ENCODE results near the gene UBALD2.

The UBALD2 gene

GRCh38 chr17:76233588-76234353 is 31.4 kb upstream of the UBALD2 start:
- no peak for DNase-seq (ENCODE audit: extremely low read depth, low read depth)
- TF ChIP-seq, protein P1, sequence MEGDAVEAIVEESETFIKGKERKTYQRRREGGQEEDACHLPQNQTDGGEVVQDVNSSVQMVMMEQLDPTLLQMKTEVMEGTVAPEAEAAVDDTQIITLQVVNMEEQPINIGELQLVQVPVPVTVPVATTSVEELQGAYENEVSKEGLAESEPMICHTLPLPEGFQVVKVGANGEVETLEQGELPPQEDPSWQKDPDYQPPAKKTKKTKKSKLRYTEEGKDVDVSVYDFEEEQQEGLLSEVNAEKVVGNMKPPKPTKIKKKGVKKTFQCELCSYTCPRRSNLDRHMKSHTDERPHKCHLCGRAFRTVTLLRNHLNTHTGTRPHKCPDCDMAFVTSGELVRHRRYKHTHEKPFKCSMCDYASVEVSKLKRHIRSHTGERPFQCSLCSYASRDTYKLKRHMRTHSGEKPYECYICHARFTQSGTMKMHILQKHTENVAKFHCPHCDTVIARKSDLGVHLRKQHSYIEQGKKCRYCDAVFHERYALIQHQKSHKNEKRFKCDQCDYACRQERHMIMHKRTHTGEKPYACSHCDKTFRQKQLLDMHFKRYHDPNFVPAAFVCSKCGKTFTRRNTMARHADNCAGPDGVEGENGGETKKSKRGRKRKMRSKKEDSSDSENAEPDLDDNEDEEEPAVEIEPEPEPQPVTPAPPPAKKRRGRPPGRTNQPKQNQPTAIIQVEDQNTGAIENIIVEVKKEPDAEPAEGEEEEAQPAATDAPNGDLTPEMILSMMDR (IDR thresholded peaks at IDR 0.05; ENCODE audit: low read depth, low read length) = no peak

DNA sequence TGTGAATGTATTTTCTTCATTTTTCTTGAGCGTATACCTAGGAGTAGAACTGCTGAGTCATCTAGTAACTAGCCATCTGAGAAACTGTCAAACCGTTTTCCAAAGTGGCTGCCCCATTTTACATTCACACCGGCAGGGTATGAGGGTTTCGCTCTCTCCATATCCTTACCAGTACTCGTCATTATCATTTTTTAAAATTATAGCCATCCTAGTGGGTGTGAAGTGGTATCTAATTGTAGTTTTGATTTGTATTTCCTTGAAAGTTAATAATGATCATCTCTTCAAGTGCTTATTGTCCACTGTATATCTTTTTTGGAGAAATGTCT is 30.8 kb upstream of the UBALD2 start:
- TF ChIP-seq, protein P1 (IDR thresholded peaks at IDR 0.05; ENCODE audit: low read depth, low read length) = no peak
- no peak for DNase-seq (ENCODE audit: extremely low read depth, low read depth)

DNA sequence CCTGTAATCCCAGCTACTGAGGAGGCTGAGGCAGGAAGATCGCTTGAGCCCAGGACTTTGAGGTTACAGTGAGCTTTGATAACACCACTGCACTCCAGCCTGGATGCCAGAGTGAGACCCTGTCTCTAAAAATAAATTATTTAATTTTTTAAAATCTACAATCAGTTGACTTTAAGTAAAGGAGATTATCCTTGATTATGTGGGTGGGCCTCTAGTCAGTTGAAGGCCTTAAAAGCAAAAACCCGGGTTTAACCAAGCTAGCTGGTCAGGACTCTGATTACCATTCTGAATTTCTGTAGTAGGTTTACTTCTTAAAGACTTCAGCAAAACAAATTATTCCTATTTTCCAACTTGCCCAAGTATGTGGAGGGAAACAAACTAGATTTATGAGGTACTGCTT is 29.3 kb upstream of the UBALD2 start:
- TF ChIP-seq, protein P1 (IDR thresholded peaks at IDR 0.05; ENCODE audit: low read depth, low read length) = no peak
- DNase-seq (ENCODE audit: extremely low read depth, low read depth) = no peak

DNA sequence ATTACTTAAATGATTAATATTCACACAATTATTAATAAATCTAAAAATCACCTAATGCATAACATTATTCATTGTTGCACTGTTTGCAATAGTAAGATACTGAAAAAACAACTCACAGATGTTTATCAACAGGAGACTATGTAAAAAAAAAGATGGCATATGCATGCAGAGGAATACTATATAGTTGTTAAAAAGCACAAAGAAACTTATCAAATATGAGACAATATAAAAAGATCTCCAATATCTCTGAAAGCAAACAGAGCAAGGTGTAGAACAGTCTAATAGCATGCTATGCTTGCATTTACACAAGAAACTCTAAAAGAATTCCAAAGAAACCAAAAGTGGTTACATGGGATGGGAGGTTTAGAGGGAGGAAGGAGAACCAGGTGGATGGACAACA is 28.5 kb upstream of the UBALD2 start:
- TF ChIP-seq, protein P1 (IDR thresholded peaks at IDR 0.05; ENCODE audit: low read depth, low read length) = no peak
- DNase-seq (ENCODE audit: extremely low read depth, low read depth) = no peak

- no peak for DNase-seq (ENCODE audit: extremely low read depth, low read depth)
- TF ChIP-seq, protein P1 (IDR thresholded peaks at IDR 0.05; ENCODE audit: low read depth, low read length) = no peak
These were observed 27.3 kb upstream of the UBALD2 start for GRCh38 chr17:76237859-76238313.

DNA sequence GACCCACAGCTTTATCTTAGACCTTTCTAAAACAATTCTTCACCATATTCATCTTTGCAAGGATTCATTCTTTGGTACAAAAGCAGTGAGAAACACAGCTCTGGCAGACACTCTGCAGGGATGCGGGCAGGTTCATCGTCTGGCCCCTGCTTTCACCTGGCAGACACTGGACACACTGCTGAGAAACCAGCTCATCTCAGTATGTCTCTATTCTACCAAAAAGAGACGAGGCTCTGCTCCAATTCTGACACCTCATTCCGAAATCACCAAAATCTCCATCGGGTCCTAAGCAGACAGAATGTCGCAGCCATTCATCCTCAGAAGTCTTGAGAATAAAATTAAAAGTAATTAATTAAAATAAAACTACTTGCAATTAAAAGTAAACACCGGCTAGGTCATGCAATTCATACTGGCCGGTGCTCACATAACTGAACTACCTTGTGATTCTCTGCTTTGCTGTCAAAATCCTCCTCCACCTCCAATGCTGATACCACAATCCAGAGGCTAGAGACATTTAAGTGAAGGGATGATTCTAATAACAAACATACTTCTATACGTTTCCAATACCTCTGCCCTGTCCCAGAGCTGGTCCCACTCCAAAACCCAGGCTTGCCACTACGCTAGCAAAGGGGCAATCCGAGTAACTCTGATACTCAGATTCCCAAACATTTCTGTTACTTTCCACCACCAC is 26.2 kb upstream of the UBALD2 start:
- TF ChIP-seq, protein P1 (IDR thresholded peaks at IDR 0.05; ENCODE audit: low read depth, low read length) = no peak
- no peak for DNase-seq (ENCODE audit: extremely low read depth, low read depth)

DNA sequence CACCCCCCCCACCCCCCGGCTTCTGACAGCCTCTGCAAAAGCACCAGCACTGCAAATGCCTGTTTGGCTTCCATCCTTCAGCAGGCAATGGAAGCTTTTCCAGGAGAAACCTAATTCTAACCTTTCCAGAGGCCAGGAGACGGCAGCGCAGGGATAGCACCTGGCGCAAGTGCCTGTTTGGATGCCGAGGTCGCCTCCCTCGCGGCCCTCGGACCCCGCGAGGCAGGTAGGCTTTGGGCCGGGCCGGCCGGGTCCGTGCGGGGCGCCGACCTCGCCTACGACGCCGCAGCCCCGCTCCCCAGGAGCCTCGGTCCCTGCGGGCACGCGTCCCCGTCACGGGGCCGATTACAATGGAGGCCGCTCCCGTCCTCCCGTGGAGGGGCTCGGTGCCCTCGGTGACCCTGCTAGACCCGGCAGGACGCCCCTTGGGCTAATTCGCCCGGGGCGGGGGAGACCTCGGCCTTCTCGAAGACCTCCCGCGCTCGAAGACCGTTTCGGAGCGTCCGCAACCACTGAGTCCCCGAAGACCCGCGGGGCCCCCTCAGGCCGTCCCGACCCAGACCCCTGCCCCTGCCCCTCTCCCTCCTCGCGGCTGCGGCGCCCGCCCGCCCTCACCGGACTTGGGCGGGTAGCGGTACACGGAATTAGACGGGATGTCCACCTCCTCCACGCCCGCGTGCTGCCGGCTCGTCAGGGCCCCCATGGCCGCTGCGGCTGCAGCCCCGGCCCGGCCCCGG is 25.4 kb upstream of the UBALD2 start:
- no peak for DNase-seq (ENCODE audit: extremely low read depth, low read depth)

More for the DNA sequence above, 25.4 kb upstream of the UBALD2 start:
- TF ChIP-seq, protein P1 (IDR thresholded peaks at IDR 0.05; ENCODE audit: low read depth, low read length) = no peak

Measured in AG09319 (cell line).